HL-60 (cell line): Measurements from ENCODE around the gene PXDN.

Experiments
- DNase-seq, 2 experiments: peaks; one replicate each; pipeline ENCODE4 v3.0.0-alpha.2; 2010 to 2020; ENCODE audit warnings: low read depth in 1 of 2, low spot score in 1 of 2
- H3K27ac ChIP-seq: fragments of 250-450 bp; sonication (Bioruptor Pico); replicated peaks from 2 replicates; pipeline ENCODE4 v1.5.1; 2020; ENCODE audit warnings: mild to moderate bottlenecking, moderate library complexity
- H3K27me3 ChIP-seq: fragments of 250-450 bp; sonication (Bioruptor Pico); 2 replicates; pipeline ENCODE4 v1.5.1; 2021; ENCODE audit warnings: mild to moderate bottlenecking, moderate library complexity; ENCODE audit not compliant: insufficient read depth, poor library complexity, severe bottlenecking
- H3K4me3 ChIP-seq: replicated peaks from 2 replicates; pipeline ENCODE4 v1.5.1; 2011; ENCODE audit warnings: mild to moderate bottlenecking, control low read depth, low read length; ENCODE audit not compliant: insufficient read depth
- GABPA ChIP-seq: IDR thresholded peaks from 2 replicates; pipeline ENCODE4 v1.6.1; 2012; ENCODE audit warnings: low read depth
- POLR2AphosphoS5 ChIP-seq: IDR thresholded peaks from 2 replicates; pipeline ENCODE4 v1.6.1; 2012; ENCODE audit warnings: low read depth
- SPI1 ChIP-seq: IDR thresholded peaks from 2 replicates; pipeline ENCODE4 v1.6.1; 2012; ENCODE audit warnings: low read depth, mild to moderate bottlenecking, borderline replicate concordance
- TF ChIP-seq, protein P1 (sequence below): IDR thresholded peaks from 2 replicates; pipeline ENCODE4 v1.6.1; 2012; ENCODE audit warnings: low read depth; ENCODE audit not compliant: insufficient replicate concordance
- TF ChIP-seq, protein P2 (sequence below): IDR thresholded peaks from one replicate; pipeline ENCODE4 v1.5.1; 2011; ENCODE audit warnings: low read length, control low read depth, inconsistent platforms; ENCODE audit not compliant: insufficient read depth

The PXDN gene

DNA sequence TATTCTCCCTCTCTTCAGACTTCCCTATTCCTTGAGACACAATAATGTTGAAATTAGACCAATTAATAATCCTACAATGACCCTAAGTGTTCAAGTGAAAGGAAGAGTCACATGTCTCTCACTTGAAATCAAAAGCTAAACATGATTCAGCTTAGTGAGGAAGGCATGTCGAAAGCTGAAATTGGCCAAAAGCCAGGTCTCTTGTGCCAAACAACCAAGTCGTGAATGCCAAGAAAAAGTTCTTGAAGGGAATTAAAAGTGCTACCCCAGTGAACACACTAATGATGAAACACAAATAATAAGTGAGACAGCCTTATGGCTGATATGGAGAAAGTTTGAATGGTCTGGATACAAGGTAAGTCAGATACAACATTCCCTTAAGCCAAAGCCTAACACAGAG lies 115.4 kb downstream of the PXDN start:
- DNase-seq: no peak
- Histone ChIP-seq H3K27me3 (no peaks in the 10 kb centered on the region), H3K27ac (no peak overlapping the region), H3K4me3 (no peak overlapping the region)
- TF ChIP-seq POLR2AphosphoS5 (no peak), SPI1 (no peak), GABPA (no peak)
- TF ChIP-seq, protein P1, sequence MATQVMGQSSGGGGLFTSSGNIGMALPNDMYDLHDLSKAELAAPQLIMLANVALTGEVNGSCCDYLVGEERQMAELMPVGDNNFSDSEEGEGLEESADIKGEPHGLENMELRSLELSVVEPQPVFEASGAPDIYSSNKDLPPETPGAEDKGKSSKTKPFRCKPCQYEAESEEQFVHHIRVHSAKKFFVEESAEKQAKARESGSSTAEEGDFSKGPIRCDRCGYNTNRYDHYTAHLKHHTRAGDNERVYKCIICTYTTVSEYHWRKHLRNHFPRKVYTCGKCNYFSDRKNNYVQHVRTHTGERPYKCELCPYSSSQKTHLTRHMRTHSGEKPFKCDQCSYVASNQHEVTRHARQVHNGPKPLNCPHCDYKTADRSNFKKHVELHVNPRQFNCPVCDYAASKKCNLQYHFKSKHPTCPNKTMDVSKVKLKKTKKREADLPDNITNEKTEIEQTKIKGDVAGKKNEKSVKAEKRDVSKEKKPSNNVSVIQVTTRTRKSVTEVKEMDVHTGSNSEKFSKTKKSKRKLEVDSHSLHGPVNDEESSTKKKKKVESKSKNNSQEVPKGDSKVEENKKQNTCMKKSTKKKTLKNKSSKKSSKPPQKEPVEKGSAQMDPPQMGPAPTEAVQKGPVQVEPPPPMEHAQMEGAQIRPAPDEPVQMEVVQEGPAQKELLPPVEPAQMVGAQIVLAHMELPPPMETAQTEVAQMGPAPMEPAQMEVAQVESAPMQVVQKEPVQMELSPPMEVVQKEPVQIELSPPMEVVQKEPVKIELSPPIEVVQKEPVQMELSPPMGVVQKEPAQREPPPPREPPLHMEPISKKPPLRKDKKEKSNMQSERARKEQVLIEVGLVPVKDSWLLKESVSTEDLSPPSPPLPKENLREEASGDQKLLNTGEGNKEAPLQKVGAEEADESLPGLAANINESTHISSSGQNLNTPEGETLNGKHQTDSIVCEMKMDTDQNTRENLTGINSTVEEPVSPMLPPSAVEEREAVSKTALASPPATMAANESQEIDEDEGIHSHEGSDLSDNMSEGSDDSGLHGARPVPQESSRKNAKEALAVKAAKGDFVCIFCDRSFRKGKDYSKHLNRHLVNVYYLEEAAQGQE: no peak
- TF ChIP-seq, protein P2, sequence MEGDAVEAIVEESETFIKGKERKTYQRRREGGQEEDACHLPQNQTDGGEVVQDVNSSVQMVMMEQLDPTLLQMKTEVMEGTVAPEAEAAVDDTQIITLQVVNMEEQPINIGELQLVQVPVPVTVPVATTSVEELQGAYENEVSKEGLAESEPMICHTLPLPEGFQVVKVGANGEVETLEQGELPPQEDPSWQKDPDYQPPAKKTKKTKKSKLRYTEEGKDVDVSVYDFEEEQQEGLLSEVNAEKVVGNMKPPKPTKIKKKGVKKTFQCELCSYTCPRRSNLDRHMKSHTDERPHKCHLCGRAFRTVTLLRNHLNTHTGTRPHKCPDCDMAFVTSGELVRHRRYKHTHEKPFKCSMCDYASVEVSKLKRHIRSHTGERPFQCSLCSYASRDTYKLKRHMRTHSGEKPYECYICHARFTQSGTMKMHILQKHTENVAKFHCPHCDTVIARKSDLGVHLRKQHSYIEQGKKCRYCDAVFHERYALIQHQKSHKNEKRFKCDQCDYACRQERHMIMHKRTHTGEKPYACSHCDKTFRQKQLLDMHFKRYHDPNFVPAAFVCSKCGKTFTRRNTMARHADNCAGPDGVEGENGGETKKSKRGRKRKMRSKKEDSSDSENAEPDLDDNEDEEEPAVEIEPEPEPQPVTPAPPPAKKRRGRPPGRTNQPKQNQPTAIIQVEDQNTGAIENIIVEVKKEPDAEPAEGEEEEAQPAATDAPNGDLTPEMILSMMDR: no peak

DNA sequence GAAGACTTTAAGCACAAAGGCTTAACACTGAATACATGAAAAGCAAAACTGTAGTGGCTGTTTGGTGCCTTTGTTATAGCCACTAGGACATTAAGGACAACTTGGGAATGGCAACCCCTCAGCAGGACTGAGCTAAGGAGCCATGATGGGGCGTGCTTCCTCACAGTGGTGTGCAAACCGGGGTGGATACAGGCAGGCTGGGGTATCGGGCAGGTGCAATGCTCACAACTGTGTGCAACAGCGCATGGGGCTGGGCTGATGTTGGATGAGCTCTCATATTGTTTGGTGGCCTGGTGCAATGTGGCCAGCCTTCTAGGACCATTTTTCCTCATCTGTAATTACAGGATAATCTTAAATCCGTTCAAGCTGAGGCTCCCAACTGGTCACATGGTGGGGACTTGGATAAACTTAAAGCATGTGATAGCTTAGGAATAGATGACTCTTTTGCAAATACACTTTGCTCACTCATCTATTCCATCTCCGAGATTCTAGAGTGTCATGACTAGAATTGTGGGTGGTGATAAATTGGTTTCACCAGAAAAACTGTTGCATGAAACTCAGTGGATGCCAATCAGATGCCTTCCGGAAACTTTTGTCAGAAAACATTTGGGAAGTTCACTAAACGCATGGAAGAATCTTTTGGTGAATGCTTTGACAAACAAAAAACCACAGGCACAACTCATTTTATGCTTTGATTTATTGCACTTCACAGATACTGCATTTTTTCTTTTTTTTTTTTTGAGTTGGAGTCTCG lies 116.5 kb downstream of the PXDN start:
- Histone ChIP-seq H3K27ac (no peak overlapping the region), H3K27me3 (no peaks in the 10 kb centered on the region), H3K4me3 (no peak overlapping the region)
- no peak for DNase-seq
- TF ChIP-seq, protein P1: no peak
- TF ChIP-seq SPI1 (no peak), GABPA (no peak), POLR2AphosphoS5 (no peak)
- TF ChIP-seq, protein P2: no peak

DNA sequence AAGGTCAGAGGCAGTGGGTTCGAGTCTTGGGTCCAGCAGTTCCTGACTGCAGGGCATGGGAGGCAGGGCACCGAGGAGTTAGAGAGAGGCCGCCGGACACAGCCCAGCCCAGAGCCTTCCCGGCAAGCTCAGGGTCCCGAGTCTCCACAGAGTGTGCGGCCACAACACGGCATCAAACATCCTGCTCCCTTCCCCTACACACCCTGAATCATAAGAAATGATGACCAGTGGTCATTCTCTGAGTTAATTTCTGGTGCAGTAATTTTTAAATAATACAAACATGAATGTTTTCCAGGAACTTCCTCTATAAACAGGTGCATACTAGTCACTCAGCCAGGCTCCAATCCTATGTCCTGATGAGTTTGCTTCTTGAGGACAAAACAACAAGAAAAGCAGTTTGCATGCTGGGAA lies 118.0 kb downstream of the PXDN start:
- no peak for TF ChIP-seq GABPA
- no peak for TF ChIP-seq POLR2AphosphoS5
- no peak for TF ChIP-seq SPI1
- TF ChIP-seq, protein P2: no peak
- TF ChIP-seq, protein P1: no peak
- Histone ChIP-seq H3K27me3 (no peaks in the 10 kb centered on the region), H3K27ac (no peak overlapping the region), H3K4me3 (no peak overlapping the region)
- no peak for DNase-seq
